Posterior vena cava (tissue), 2 donors: ENCODE data around the gene RAMP1. TPM values are rescaled to one million over a fixed set of nuclear protein-coding genes. Genes with fewer than 3 reads are reported as not detected.

Experiments
- DNase-seq: peaks from one replicate; pipeline ENCODE4 v3.0.0-alpha.2; 2020; ENCODE audit warnings: low spot score
- intact Hi-C, 2 donors: fragments of 100-400 bp; cut with DNase I; formaldehyde crosslinking; loops; one replicate each; pipeline versions ENCODE4 v1.14.1 to v1.14.2; 2022 to 2023
- total RNA-seq, 2 donors: library from RNA; stranded (reverse); fragmentation: NEBNext Ultra II Directional; extraction: Animal tissue kit (Norgen Biotek cat#: 25700); gene quantifications; one replicate each; pipeline ENCODE4 v1.2.1, GENCODE V29; 2021
- donor health status: DM: yes; HTN: yes; CAD: no.
- donor health status: DM: yes; HTN: yes; CAD: no.

RAMP1 gene
- total RNA-seq, 2 donors from 2014 or later = 114 to 116 TPM

DNA sequence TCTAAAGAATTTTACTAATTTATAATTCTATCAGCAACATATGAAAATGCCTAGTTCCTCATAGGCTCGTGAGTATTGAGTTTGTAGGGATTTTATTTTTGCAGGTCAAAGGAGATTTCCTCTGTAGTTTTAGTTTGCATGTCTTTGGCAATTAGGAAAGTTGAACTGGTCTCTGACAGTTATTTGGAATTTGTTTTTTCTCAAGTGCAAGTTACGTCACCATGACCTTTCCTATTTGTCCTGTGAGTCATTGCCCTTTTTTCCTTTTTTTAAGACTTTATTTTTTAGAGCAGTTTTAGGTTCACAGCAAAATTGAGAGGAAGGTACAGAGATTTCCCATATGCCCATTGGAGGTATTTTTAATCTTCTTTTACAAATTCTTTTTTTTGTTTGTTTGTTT is 29.0 kb downstream of the RAMP1 start:
- intact Hi-C loops = no loop called here
- DNase-seq = no peak

DNA sequence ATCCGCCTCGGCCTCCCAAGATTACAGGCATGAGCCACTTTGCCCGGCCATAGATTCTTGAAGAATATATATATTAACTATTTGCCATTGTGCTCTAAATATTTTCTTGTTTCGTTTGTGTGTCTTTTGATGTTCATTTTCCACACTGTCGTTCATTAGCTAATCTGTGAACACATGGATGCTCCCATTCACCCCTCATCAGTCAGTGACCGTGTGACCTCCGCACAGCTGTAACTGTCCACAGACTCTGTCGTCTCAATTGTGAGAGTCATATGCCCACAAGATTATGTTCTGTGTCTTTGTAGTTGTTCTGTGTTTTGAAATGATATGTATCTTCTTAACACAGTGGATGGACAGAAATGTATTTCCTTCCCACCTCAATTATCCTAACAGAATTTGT is 29.6 kb downstream of the RAMP1 start:
- DNase-seq = peak; percentile 37
- intact Hi-C loops = no loop called here

DNA sequence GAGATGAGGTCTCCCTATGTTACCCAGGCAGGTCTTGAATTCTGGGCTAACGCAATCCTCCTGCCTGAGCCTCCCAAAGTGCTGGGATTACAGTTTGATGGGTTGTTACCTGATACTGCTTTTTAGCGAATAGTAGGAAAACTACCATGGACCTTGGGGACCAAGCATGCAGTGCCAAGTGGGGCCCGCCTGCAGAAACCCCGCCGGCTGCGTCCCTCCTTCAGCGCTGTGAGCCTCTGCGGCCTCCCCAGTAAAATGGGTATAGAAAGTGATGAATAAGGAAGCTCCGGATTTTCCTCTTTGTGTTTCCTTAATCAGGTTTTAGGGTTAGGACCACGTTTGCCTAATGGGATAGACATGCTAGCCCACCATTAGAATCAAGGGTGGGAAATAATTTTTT is 30.4 kb downstream of the RAMP1 start:
- intact Hi-C loops = no loop called here
- peak; percentile 65 for DNase-seq

DNA sequence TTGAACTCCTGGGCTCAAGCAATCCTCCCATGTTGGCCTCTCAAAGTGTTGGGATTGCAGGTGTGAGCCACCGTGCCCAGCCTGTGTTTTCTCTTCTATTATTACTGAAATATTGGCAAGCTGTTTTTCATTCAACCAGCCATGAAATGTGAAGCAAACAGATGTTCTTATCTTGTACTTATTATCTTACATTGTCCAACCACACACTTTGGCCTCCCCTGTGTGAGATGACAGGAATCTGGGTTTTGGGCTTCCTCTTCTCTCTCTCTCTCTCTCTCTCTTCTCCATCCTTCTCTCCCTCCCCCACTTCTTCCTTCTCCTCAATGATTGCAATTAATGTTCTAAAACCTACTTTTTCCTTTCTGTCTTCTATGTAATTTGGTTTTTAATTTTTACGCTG is 33.1 kb downstream of the RAMP1 start:
- intact Hi-C loops = no loop called here
- peak; percentile 3 for DNase-seq

DNA sequence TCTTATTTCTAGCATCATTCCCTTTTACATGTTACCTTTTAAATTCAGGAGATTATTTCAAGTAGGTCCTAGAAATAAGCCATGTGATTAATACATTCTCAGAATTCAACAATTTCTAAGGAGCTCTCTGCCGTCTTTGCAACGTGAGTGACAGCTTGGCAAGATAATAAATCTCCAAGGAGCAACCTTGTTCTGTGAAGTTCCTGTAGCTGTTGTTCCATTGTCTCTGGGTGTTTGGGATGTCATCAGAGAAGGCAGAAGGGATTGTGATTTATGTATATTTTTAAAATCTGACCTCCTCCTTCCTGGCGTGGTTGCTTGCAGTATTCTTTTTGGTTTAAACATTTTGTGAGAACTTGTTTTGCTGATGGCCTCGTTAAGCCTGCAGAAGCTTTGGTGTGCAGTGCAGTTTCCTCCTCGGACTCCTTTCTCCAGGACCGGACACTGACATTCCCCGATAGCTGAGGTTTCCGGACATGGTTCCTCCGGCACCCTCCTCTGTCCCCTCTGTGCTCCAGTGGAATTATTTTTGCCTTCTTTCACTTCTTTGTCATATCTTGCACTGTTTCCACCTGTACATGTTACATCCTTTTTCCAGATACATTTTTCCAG is 33.7 kb downstream of the RAMP1 start:
- intact Hi-C loops = no loop called here
- DNase-seq = peak; percentile 19

DNA sequence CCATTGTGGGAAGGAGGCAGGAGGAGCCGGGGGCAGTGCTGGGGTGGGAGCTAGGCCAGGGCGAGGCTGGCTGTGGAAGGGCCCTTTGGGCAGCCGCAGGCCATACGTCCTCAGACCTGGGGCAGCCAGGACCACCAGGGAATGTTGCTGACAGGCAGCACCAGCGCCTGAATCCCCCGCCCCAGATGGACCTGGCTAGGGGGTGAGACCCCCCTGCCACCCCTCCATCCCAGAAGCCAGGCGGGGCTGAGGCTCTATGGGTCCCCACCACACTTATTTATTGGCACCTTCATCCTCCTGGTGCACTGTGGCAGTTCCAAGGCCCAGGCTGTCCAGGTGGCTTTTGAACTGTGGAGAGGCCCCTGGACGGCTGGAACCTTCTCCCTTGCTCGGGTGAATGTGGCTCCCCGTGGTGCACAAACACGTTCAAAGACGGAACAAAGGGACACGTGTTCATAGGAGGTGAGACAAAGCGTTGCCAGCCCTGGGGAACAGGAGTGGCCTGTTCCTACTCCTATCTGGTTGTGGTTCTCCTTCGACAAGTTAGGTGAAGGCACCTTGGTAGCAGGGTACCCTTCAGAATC is 35.1 kb downstream of the RAMP1 start:
- intact Hi-C loops = no loop called here
- peak; percentile 71 for DNase-seq

DNA sequence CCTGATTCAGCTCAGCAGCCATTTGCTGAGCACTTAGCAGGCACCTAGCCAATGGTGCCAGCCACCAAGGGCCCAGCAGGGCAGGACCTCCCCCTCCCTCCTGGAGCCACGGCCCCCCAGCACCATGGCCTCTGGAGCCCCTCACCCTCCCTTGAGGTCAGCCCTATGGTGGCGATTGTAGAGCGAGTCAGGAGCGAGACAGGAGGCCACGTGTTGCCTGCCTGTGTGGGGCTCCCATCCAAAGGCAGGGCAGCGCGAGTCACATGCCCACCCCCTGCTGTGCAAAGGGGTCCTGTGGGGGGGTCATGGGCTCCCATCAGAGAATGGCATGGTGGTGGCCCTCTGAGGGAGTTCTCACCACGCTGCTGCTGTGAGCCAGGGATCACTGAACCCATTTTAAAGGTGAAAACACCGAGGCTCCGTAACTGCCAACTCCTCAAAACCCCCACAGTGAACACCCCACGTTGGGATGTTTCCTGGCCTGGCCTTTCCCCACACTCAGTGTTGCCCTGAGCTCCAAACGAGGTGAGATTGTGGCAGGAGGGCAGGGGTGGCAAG is 35.6 kb downstream of the RAMP1 start:
- intact Hi-C loops = no loop called here
- peak; percentile 57 for DNase-seq

DNA sequence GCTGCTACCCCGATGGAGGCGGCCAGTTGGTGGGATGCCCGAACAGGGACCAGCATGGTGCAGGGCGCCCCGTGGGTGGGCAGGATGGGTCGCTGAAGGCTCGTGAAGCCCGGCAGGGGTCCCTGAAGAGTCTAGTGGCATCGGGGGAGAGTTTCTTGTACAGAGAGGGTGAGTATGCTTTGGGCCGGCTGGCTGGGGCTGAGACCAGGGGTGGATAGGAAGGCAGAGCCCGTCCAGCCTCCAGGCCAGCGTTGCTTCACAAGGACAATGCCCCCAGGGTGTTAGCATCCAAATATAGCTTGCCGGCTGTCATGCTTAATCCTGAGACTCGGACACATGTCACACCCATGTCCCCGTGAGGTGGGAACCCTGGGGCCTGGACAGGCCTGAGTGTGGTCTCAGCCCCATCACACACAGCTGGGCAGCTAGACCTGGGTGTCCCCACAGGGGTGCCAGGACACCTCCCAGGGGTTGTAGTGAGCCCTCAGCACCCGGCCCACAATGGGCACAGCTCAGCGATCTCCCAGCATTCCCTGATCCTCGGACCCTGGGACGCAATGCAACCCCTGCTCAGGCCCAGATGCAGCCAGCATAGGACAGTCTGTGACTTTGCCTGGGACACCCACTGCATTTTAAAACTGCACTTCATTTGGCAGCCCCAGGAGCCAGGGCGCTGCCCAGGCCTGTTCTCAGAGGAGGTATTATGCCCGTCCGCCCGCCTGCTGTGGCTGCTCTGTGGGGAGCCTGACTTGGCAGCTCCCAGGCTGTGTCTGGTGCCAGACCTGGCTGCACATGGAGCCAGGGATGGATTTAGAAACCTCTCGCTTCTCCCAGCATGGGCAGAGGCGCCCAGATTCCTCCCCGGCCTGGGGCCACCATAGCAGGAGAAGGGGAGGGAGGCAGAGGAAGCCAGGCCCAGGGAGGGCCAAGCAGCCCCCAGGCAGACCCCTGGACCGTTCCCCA is 36.4 kb downstream of the RAMP1 start:
- DNase-seq = peak; percentile 78
- intact Hi-C loops = no loop called here

DNA sequence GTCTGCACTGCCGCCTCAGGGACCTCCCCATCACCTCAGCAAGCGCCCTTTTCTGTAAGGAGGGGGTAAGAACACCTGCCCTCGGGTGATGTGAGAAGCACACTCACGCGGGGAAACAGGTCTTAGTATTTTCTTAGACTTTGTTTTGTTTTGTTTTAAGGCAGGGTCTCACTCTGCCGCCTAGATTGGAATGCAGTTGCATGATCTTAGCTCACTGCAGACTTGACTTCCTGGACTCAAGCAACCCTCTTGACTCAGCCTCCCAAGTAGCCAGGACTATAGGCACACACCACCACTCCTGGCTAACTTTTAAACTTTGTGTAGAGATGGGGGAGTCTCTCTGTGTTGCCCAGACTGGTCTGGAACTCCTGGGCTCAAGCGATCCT is 37.1 kb downstream of the RAMP1 start:
- intact Hi-C loops = no loop called here
- DNase-seq = no peak

DNA sequence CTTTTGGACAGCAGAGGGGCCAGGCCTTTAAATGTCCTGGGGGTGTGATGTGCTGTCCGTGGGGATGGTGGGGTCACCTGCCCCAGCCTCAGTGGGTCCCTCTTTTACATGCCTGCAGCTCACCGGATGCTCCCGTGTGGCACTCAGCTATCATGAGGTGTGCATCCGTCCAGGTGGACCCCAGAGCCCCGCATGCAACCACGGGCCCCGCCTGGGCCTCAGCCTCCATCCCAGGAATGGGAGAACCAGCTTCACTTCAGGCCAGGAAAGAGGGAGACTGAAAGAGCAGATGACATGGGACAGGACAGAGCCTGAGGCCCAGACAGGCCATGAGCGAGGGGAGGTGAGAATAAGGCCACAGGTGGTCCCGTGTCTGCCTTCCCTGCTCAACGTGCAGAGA is 37.5 kb downstream of the RAMP1 start:
- intact Hi-C loops = no loop called here
- DNase-seq = peak; percentile 47

DNA sequence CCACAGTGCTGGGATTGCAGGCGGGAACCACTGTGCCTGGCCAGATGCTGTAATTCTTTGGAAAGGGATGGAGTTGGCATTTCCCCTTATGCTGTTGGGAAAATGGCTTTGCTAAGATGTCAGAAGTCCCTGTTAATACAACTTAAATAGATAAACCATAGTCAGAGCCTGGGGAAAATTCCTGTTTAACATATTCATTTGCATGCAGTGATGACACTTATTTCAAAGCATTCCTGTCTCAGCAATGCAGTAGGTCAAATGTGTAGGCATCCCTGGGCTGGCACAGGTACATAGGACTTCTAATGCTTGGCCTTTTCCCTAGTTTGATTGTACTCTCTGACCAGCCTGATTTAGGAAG is 38.6 kb downstream of the RAMP1 start:
- intact Hi-C loops = no loop called here
- no peak for DNase-seq

DNA sequence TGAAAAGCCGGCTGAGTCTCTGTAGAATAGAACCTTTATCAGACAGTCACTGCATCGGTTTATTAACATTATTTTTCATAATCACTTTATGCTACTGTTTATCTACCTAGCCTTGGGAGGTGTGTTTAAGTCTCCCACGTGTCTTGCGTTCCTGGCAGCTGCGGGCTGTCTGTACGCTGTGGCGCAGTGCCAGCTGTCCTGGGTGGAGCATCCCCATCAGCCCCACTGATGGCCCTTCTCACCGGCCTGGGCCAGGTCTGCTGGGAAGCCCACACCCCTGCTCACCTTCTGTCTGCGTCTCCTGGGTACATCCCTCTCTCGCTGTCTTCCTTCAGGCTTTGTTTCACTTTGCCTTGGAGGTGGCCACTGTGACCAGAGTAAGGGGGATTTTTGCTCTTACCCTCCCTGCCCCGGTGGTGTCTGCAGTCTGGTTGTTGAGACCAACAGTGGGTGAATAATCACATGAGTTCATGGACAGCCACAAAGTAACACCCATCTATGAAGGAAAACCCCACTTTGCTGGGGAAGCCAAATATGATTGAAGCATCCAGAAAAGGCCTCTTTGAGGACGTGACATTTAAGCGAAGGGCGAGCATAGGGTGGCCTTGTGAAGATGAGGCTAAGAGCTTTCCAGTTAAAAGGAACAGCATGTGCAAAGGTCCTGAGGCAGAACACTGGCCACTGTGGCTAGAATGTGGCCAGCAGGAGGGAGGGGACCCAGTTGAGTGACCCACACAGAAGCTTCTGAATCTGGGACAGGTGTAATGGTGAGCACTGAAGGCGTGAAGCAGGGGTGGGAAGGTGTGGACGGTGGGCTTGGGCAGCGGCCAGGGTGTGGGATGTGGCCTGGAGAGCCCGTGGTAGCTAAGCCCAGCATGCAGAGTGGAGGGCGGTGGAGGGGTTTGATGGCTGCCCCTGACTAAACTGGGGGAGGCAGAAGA is 41.7 kb downstream of the RAMP1 start:
- DNase-seq = peak; percentile 58
- intact Hi-C loops = no loop called here

DNA sequence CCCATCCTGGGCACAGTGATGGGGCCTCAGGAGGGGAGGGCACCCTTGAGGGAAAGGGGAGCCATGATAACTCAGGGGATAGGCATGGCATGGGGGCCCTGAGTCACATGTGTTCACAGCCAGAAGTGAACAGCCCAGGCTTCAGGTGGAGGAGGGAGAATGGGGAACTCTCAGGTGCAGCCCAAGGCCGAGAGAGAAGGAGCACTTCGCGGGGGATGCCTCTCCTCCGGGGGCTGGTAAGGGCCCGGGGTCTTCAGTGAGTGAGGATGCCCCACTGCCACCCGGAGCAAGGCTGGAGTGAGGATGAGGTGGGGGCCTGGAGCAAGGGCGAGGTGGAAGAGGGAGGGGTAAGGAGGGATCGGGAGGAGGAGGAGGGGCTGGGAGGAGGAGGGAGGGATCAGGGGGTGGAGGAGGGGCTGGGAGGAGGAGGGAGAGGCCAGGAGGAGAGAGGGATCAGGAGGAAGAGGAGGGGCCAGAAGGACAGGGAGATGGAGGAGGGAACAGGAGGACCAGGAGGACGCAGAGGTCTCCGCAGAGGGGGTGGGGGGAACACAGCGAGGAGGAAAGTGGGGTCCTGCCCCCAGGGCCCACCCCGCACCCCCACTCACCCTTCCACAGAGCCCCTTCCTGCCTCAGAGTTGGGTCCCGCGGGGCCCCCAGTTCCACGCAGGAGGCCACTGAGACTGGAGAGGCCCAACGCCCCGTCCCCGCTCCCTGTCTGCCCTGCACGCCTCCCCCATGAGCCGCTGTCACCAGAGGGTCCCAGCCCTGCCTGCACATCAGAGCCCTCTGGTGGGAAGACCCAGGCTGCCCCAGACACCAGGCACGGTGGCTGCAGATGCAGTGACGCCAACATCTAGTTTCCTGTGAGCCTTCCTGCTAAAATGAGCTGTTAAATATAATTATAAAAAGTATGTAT is 42.8 kb downstream of the RAMP1 start:
- intact Hi-C loops = no loop called here
- DNase-seq = peak; percentile 68

DNA sequence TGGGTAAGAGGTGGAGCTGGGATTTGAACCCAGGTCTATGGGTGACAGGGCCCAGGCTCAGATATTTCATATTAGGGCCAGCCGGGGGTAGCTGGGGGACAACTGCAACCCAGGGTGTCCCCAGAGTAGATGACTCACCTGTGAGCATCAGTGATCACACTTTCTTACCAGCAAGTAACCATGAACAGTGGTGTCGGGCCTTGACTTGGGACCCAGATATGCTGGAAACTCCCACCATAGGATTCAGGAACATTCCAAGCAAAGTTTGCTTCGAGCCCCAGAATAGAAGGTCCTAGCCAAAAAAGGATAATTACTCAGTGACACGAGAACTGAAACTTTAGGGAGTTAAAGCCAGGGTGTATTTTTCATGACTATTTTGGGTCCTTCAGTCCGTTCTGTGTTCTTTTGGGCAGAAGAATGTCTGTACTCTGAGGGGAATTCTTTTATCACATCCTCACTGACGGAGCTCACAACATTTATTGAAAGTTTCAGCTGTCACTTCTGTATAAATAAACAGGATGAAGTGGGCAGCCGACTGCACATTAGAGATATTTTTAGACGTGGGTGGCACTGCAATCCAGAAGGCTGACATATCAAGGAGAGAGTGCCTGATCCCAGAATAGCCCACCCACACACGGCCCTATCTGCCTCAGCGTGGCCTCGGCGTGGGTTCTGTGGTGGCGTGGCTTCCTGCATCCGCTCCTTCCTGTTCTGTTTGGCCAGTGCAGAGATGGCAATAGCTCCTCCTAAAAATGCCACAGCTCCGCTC is 45.6 kb downstream of the RAMP1 start:
- peak; percentile 90 for DNase-seq
- intact Hi-C loops = no loop called here

DNA sequence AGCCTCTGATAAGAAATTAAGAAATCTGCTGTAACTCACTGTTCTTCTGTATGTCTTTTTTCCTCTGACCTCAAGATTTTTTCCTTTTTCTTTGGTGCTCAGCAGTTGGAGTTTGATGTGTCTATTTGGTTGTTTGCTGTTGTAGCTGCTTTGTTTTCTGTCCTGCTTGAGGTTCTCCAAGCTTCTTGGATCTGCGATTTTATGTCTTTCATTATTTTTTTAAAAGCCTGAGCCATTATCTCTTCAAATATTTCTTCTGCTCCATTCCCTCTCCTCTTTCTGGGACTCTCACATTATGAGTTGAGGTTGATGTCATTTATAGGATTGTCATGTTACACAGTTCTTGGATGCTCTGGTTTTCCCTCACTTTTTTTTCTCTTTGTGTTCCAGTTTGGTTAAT is 47.7 kb downstream of the RAMP1 start:
- intact Hi-C loops = no loop called here
- no peak for DNase-seq

DNA sequence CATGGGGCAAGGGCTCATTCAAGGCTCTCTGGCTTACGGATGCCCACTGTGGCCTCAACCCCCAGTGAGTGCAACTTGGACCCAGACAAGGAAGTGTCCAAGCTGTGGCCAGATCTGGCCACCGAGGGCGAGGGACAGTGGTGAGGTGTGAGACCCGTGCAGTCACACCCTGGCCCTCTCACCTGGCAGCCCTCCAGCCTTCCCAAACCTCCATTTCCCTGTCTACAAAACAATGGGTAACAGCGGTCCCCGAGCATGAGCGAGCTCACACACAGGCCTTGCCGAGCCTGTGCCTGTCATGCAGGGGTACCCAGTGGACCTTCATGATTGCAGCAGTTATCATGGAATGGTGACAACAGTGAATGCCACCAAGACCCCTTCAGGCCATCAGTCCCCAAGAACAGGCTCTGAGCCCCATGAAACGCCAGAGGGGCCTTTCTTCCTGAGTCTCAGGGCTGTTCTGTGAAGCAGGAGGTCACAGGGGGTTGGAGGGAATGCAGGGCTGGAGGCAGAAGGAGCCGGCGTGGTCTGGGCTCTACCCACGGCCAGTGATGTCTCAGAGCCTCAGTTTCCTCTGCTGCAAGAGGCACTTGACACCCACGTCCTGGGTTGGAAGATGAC is 49.8 kb downstream of the RAMP1 start:
- DNase-seq = peak; percentile 62
- intact Hi-C loops = no loop called here
